BLaER1 treated with 17β-estradiol and CSF1 and Interleukin-3, amounts not matched to agents 10 nM and 100 nM (cell line): ENCODE data around the gene SMIM41.
A peak's percentile ranks its signal among the peaks of the same experiment; 100 is the strongest.

ENCODE experiments used
- H3K27ac ChIP-seq, 11 experiments: shearing (Covaris generic); formaldehyde crosslinking; 2 replicates each; pipeline ENCODE4 v1.8.1; 2022
- H3K27me3 ChIP-seq, 11 experiments: shearing (Covaris generic); formaldehyde crosslinking; 2 replicates each; pipeline ENCODE4 v1.8.1; 2022
- H3K36me3 ChIP-seq, 11 experiments: shearing (Covaris generic); formaldehyde crosslinking; 2 replicates each; pipeline ENCODE4 v1.8.1; 2022
- H3K4me1 ChIP-seq, 10 experiments: shearing (Covaris generic); formaldehyde crosslinking; 2 replicates each; pipeline ENCODE4 v1.8.1; 2022
- H3K4me2 ChIP-seq, 11 experiments: shearing (Covaris generic); formaldehyde crosslinking; 2 replicates each; pipeline ENCODE4 v1.8.1; 2022
- H3K4me3 ChIP-seq, 10 experiments: shearing (Covaris generic); formaldehyde crosslinking; 2 replicates each; pipeline ENCODE4 v1.8.1; 2022
- H3K9ac ChIP-seq, 11 experiments: shearing (Covaris generic); formaldehyde crosslinking; 2 replicates each; pipeline ENCODE4 v1.8.1; 2022
- H3K9me3 ChIP-seq, 11 experiments: shearing (Covaris generic); formaldehyde crosslinking; replicated peaks in 1 of 11; 2 replicates each; pipeline ENCODE4 v1.8.1; 2022
- H4K20me1 ChIP-seq, 11 experiments: shearing (Covaris generic); formaldehyde crosslinking; 2 replicates each; pipeline ENCODE4 v1.8.1; 2022
- Cebpa-rat ChIP-seq, 11 experiments: shearing (Covaris generic); IDR thresholded peaks; 2 replicates each; pipeline ENCODE4 v1.8.1; 2022

Gene SMIM41

DNA sequence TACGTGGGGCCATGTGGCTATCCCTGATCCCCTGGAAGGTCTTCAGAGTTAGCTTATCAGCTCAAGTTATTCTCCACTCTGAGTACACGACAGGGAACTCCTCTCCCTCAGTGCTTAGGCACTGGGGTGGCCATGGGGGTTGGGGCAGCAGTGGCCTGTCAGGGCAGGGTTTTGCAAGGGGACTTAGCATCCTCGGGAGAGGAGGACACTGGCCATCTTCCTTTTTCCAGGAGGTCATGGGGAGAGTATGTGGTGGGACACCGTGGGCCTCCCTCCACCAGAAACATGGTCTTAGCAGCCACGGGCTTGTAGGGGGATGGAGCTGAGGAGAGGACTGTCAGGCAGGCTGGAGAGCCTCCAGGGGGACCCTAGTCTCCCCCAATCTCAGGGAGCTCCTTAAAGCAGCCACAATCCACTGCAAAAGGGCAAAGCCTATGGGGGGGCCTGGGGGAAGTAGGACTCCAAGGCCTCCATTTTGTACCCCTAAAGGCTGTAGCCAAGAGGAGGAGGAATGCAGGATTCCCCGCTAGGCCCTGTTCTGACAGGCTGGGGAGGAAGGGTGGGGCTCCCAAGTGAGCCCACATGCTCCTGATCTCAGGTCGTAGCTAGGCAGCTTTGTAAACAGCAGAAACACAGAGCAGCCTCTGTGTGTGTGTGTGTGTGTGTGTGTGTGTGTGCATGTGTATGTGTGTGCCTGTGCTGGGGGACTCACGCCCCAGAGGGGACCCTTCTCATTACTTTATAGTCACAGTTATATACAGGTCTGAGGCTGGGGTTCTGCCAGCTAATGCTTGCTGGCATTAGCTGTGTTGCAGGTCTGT is 75.8 kb downstream of the SMIM41 start:
- Histone ChIP-seq H4K20me1 (no peaks in the 10 kb centered on the region), H3K9ac (peak overlapping the region in 2 of 11 experiments; percentile 18 to 41; a peak in 2 of 22 replicates), H3K27ac (no peak overlapping the region), H3K27me3 (no peaks in the 10 kb centered on the region), H3K9me3 (no peaks in the 10 kb centered on the region), H3K4me3 (no peak overlapping the region), H3K4me1 (peaks cover 4 to 17% (median 13%) of the 10 kb centered on the region in 10 experiments; a peak in 16 of 20 replicates), H3K36me3 (no peaks in the 10 kb centered on the region), H3K4me2 (no peak overlapping the region)
- no peak for TF ChIP-seq Cebpa-rat (IDR thresholded peaks at IDR 0.05)

DNA sequence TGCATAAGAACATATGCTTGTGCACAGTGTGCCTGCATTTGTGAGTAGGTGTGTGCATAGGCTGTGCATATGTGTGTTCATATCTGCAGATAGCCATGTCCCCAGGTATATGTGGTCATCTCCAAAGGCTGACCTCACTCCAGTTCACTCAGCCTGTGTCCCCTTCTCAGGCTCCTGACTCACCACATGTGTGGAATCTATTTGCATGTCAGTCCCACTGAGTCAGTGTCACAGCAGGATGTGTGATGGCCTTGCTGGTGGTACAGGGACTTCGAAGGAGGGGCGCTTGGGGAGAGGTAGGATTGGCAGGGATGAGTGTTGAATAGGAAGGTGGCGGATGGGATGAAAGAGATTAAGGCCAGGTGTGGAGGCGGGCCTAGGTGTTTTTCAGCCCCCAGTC is 76.8 kb downstream of the SMIM41 start:
- Histone ChIP-seq H3K27ac (no peak overlapping the region), H3K9ac (no peak overlapping the region), H3K4me3 (no peak overlapping the region), H3K4me2 (no peak overlapping the region), H3K9me3 (no peaks in the 10 kb centered on the region), H3K27me3 (no peaks in the 10 kb centered on the region), H3K4me1 (peaks cover 4 to 17% (median 11%) of the 10 kb centered on the region in 10 experiments; a peak in 16 of 20 replicates), H4K20me1 (no peaks in the 10 kb centered on the region), H3K36me3 (no peaks in the 10 kb centered on the region)
- TF ChIP-seq Cebpa-rat (IDR thresholded peaks at IDR 0.05), result no peak

DNA sequence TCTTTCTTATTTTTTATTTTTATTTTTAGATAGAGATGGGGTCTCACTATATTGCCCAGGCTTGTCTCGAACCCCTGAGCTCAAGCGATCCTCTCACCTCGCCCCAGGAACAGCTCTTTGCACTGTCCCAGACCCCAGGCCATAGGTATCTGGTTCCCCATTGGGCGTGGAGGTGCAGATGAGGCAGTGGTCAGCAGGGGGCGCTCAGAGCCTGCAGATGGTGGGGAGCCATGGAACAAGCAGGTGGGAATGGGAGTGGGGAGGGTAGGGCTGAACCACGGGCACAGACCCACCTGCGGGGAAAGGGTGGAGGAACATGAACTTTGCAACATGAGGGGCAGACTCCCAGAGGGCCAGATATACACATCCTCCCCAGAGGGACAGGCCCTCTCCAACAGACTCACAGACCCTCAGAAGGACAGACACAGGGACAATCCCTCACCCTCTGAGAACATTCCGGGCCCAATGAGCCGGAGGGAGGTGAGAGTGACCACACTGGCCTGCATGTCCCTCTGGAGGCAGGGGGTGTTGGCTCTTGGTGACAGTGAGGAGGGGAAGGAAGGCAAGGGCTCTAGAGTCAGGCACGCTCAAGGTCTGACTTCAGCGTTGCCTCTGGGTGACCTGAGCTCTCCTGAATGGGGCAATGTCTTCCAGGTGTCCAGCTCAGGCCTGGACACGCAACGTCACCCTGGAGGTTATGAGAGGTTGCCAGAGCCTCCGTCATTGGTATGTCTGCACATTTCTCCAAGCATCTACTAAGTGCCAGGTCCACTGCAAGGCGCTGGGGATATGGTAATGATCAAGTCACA is 77.5 kb downstream of the SMIM41 start:
- H3K4me2 ChIP-seq, result no peak overlapping the region
- H3K4me1 ChIP-seq, result peaks cover 0 to 17% (median 8%) of the 10 kb centered on the region in 10 experiments; a peak in 14 of 20 replicates
- no peaks in the 10 kb centered on the region for H3K27me3 ChIP-seq
- no peak for TF ChIP-seq Cebpa-rat (IDR thresholded peaks at IDR 0.05)
- H3K27ac ChIP-seq, result no peak overlapping the region
- no peaks in the 10 kb centered on the region for H4K20me1 ChIP-seq
- no peak overlapping the region for H3K9ac ChIP-seq
- no peaks in the 10 kb centered on the region for H3K36me3 ChIP-seq
- no peak overlapping the region for H3K4me3 ChIP-seq
- H3K9me3 ChIP-seq, result no peaks in the 10 kb centered on the region

DNA sequence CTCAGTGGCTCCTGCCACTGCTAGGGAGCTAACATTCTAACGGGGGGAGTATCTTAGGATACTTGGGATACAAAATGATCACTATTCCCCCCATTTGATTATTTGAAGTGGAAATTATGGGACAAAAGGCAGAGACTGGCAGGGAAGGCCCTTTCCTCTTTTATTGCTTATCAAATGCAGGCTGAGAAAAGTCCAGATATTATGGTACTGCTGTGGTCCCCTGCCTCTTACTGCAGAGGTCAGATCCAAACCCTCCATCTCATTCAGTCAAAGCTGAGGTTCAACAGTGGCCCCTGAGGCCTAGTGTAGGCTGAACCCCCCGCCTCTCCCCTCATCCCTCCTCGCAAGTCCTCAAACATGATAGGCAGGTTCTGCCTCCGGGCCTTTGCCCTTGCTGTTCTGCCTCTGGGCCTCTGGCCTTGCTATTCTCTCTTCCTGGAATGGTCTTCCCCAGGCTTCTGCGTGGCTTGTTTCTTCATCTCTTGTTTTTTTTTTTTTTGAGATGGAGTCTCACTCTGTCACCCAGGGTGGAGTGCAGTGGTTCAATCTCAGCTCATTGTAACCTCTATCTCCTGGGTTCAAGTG is 78.2 kb downstream of the SMIM41 start:
- H3K4me1 ChIP-seq, result peaks cover 0 to 14% (median 5%) of the 10 kb centered on the region in 10 experiments; a peak in 8 of 20 replicates
- no peak overlapping the region for H3K4me3 ChIP-seq
- no peak overlapping the region for H3K4me2 ChIP-seq
- H3K9me3 ChIP-seq, result no peaks in the 10 kb centered on the region
- H3K27ac ChIP-seq, result no peak overlapping the region
- no peaks in the 10 kb centered on the region for H4K20me1 ChIP-seq
- H3K9ac ChIP-seq, result no peak overlapping the region
- no peak for TF ChIP-seq Cebpa-rat (IDR thresholded peaks at IDR 0.05)
- no peaks in the 10 kb centered on the region for H3K36me3 ChIP-seq
- H3K27me3 ChIP-seq, result no peaks in the 10 kb centered on the region
